Esophagus (tissue), 2 donors: ENCODE measurements around the gene TSHZ1. TPM values are rescaled to one million over a fixed set of nuclear protein-coding genes. Genes with fewer than 3 reads are reported as not detected.

Experiments
- H3K27ac ChIP-seq, 2 donors: one replicate each; pipeline ENCODE4 v1.5.1; 2013; ENCODE audit warnings: low read depth in 2 of 2, mild to moderate bottlenecking in 2 of 2, inconsistent platforms in 1 of 2, low read length in 1 of 2, moderate library complexity in 1 of 2
- H3K27me3 ChIP-seq, 2 donors: one replicate each; pipeline ENCODE4 v1.6.1; 2013; ENCODE audit warnings: low read length in 2 of 2, control low read depth in 1 of 2, mild to moderate bottlenecking in 1 of 2; ENCODE audit not compliant: insufficient read depth in 2 of 2, control insufficient read depth in 1 of 2
- H3K36me3 ChIP-seq, 2 donors: one replicate each; pipeline ENCODE4 v1.6.1; 2013; ENCODE audit warnings: low read length in 1 of 2; ENCODE audit not compliant: control insufficient read depth in 2 of 2, insufficient read depth in 2 of 2
- H3K4me1 ChIP-seq, 2 donors: one replicate each; pipeline ENCODE4 v1.6.1; 2013; ENCODE audit warnings: low read length in 1 of 2; ENCODE audit not compliant: control insufficient read depth in 2 of 2, insufficient read depth in 2 of 2
- H3K4me3 ChIP-seq, 2 donors: one replicate each; pipeline ENCODE4 v1.5.1; 2013; ENCODE audit warnings: low read length in 2 of 2, mild to moderate bottlenecking in 2 of 2, low read depth in 1 of 2, moderate library complexity in 1 of 2
- H3K9me3 ChIP-seq, 2 donors: one replicate each; pipeline ENCODE4 v1.6.1; 2013; ENCODE audit warnings: mild to moderate bottlenecking in 2 of 2, low read depth in 1 of 2, low read length in 1 of 2, moderate library complexity in 1 of 2; ENCODE audit not compliant: control insufficient read depth in 2 of 2, insufficient read depth in 1 of 2
- WGBS, 2 donors: extraction: QIAGEN DNeasy Blood & Tissue Kit; methylation state at CpG; one replicate each; pipeline ENCODE4 v1.1.7; 2013; 5-methylcytosine and 5-hydroxymethylcytosine counted together
- polyA plus RNA-seq, 2 donors: library from polyadenylated mRNA; stranded (reverse); fragments of 200-250 nt; gene quantifications; one replicate each; pipeline ENCODE4 v1.2.3, GENCODE V29; 2013
- donor health status: healthy with polysubstance abuse.
- donor health status: Bipolar disorder and iron deficiency.

The TSHZ1 gene
- polyA plus RNA-seq, 2 donors: 4.7 to 6.7 TPM

- H3K36me3 ChIP-seq: no peaks in the 10 kb centered on the region
- no peaks in the 10 kb centered on the region for H3K4me1 ChIP-seq
- H3K27ac ChIP-seq: no peak overlapping the region
- H3K9me3 ChIP-seq: no peaks in the 10 kb centered on the region
- 90 to 94% methylated on average over 6 of the region's 6 CpGs for WGBS, 2 donors
- H3K27me3 ChIP-seq: no peaks in the 10 kb centered on the region
- H3K4me3 ChIP-seq: no peak overlapping the region
Observed at GRCh38 chr18:75336767-75337166, 126.2 kb downstream of the TSHZ1 start.

DNA sequence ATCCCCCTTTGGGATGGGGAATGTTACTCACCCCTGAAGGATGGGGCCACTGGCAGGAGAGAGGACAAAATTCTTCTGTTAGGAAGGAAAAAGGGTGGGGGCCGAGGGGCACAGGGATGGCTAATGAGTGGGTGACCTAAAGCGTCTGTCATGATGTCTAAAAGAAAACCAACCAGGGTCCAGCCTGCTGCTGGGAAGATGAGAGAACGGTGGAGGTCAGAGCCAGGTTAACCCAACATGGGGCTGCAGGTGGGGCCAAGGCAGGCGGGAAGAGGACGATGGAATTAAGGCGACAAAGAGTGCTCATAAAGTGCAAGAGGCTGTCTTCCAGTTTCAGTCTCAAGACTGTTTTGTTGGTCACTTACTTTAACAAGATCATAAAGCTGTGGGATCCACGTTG, 126.8 kb downstream of the TSHZ1 start:
- no peaks in the 10 kb centered on the region for H3K36me3 ChIP-seq
- H3K4me3 ChIP-seq: no peak overlapping the region
- no peaks in the 10 kb centered on the region for H3K9me3 ChIP-seq
- H3K4me1 ChIP-seq: no peaks in the 10 kb centered on the region
- H3K27me3 ChIP-seq: no peaks in the 10 kb centered on the region
- 89 to 90% methylated on average over 7 of the region's 7 CpGs for WGBS, 2 donors
- no peak overlapping the region for H3K27ac ChIP-seq

- H3K9me3 ChIP-seq: no peaks in the 10 kb centered on the region
- H3K4me1 ChIP-seq: no peaks in the 10 kb centered on the region
- 81 to 85% methylated on average over 13 of the region's 13 CpGs for WGBS, 2 donors
- H3K4me3 ChIP-seq: no peak overlapping the region
- H3K36me3 ChIP-seq: no peaks in the 10 kb centered on the region
- H3K27me3 ChIP-seq: no peaks in the 10 kb centered on the region
- no peak overlapping the region for H3K27ac ChIP-seq
Observed at GRCh38 chr18:75338631-75339030, 128.0 kb downstream of the TSHZ1 start.

Other genes starting within 250 kb of the TSHZ1 start
- 10 to 100 TPM; 10.8 to 14.4 TPM for gene PTGR3, start 1.7 kb upstream of the TSHZ1 start, polyA plus RNA-seq
- not detected for gene SMIM21, start 216.9 kb downstream of the TSHZ1 start, polyA plus RNA-seq